ENCODE results near the gene UBE2B.

Gene UBE2B

GRCh38 chr5:134438721-134439123 lies 67.4 kb downstream of the UBE2B start:
- DNase-seq: no peak

- DNase-seq: no peak
These were observed 67.9 kb downstream of the UBE2B start for GRCh38 chr5:134439210-134439654.

GRCh38 chr5:134440201-134440755 lies 68.9 kb downstream of the UBE2B start:
- no peak for DNase-seq
